K562 (cell line): ENCODE data around the gene ARHGAP22. TPM values are rescaled to one million over a fixed set of nuclear protein-coding genes. Genes with fewer than 3 reads are reported as not detected.
A peak's percentile ranks its signal among the peaks of the same experiment; 100 is the strongest.

Source experiments
- ATF1 ChIP-seq, 2 experiments: fragments of 450-650 bp in 1 of 2; IDR thresholded peaks; 2 replicates each; pipeline ENCODE4 v1.6.1; 2016; ENCODE audit warnings: missing compliant biosample characterization in 1 of 2, missing genetic modification characterization in 1 of 2
- CBFB ChIP-seq: sonication (generic); formaldehyde crosslinking; IDR thresholded peaks from 2 replicates; pipeline ENCODE4 v1.4.0; 2020; ENCODE audit warnings: mild to moderate bottlenecking, missing genetic modification reagents
- CREBBP ChIP-seq: IDR thresholded peaks from one replicate; pipeline ENCODE4 v1.6.1; 2012; ENCODE audit warnings: low read depth, mild to moderate bottlenecking, control low read depth, inconsistent platforms, low read length
- DEAF1 ChIP-seq: fragments of 450-650 bp; formaldehyde crosslinking; IDR thresholded peaks from 2 replicates; pipeline ENCODE4 v1.4.0; 2020; ENCODE audit warnings: mild to moderate bottlenecking, moderate library complexity
- FIP1L1 ChIP-seq: fragments of 200-400 bp; formaldehyde crosslinking; IDR thresholded peaks from 2 replicates; pipeline ENCODE4 v1.6.1; 2018; ENCODE audit warnings: mild to moderate bottlenecking, low read depth, low read length; ENCODE audit not compliant: poor library complexity, severe bottlenecking
- HDAC2 ChIP-seq: fragments of 450-650 bp; IDR thresholded peaks from 2 replicates; pipeline ENCODE4 v1.6.1; 2016; ENCODE audit warnings: mild to moderate bottlenecking
- ILK ChIP-seq: fragments of 450-650 bp; IDR thresholded peaks from 2 replicates; pipeline ENCODE4 v1.6.1; 2016; ENCODE audit warnings: missing genetic modification characterization, low read depth, mild to moderate bottlenecking, missing compliant biosample characterization, moderate library complexity, borderline replicate concordance
- KDM2B ChIP-seq: fragments of 250-450 bp; sonication (Bioruptor Pico); IDR thresholded peaks from 2 replicates; pipeline ENCODE4 v1.8.0; 2021; ENCODE audit warnings: mild to moderate bottlenecking, moderate library complexity
- KHSRP ChIP-seq: fragments of 450-650 bp; IDR thresholded peaks from 2 replicates; pipeline ENCODE4 v1.6.1; 2017
- LEF1 ChIP-seq: fragments of 450-650 bp; IDR thresholded peaks from 2 replicates; pipeline ENCODE4 v1.6.1; 2016; ENCODE audit warnings: mild to moderate bottlenecking
- MAFG ChIP-seq: fragments of 450-650 bp; conservative IDR thresholded peaks from 2 replicates; pipeline ENCODE4 v1.6.1; 2016; ENCODE audit warnings: missing genetic modification characterization, missing compliant biosample characterization
- MECOM ChIP-seq: fragments of 250-450 bp; sonication (Bioruptor Pico); IDR thresholded peaks from 2 replicates; pipeline ENCODE4 v1.8.0; 2022; ENCODE audit warnings: inconsistent platforms
- PCBP2 ChIP-seq: fragments of 200-400 bp; formaldehyde crosslinking; IDR thresholded peaks from 2 replicates; pipeline ENCODE4 v1.6.1; 2018; ENCODE audit warnings: low read length, low read depth, mild to moderate bottlenecking, moderate library complexity; ENCODE audit not compliant: poor library complexity, severe bottlenecking
- PHB2 ChIP-seq: fragments of 450-650 bp; IDR thresholded peaks from 2 replicates; pipeline ENCODE4 v1.6.1; 2017; ENCODE audit warnings: low read depth
- PKNOX1 ChIP-seq: fragments of 450-650 bp; IDR thresholded peaks from 2 replicates; pipeline ENCODE4 v1.6.1; 2016
- RBFOX2 ChIP-seq: fragments of 200-400 bp; formaldehyde crosslinking; IDR thresholded peaks from 2 replicates; pipeline ENCODE4 v1.6.1; 2017; ENCODE audit warnings: low read depth, mild to moderate bottlenecking, low read length, moderate library complexity
- RBM17 ChIP-seq: fragments of 200-400 bp; formaldehyde crosslinking; IDR thresholded peaks from 2 replicates; pipeline ENCODE4 v1.6.1; 2017; ENCODE audit warnings: low read depth, mild to moderate bottlenecking, low read length, borderline replicate concordance
- SNAPC5 ChIP-seq: fragments of 250-450 bp; sonication (Bioruptor Pico); IDR thresholded peaks from 2 replicates; pipeline ENCODE4 v1.8.0; 2021; ENCODE audit warnings: moderate library complexity, mild to moderate bottlenecking, inconsistent platforms
- SP1 ChIP-seq: sonication (generic); formaldehyde crosslinking; IDR thresholded peaks from 2 replicates; pipeline ENCODE4 v1.8.1; 2022; ENCODE audit warnings: mild to moderate bottlenecking, missing genetic modification reagents
- TSC22D4 ChIP-seq: fragments of 450-650 bp; IDR thresholded peaks from 2 replicates; pipeline ENCODE4 v1.6.1; 2016; ENCODE audit warnings: missing genetic modification characterization, missing biosample characterization, control low read depth
- ZNF124 ChIP-seq: sonication (generic); formaldehyde crosslinking; IDR thresholded peaks from 2 replicates; pipeline ENCODE4 v1.8.1; 2022; ENCODE audit warnings: missing genetic modification reagents
- ZNF217 ChIP-seq: sonication (generic); formaldehyde crosslinking; IDR thresholded peaks from 2 replicates; pipeline ENCODE4 v1.8.0; 2022; ENCODE audit warnings: mild to moderate bottlenecking, missing genetic modification reagents
- ZNF3 ChIP-seq: fragments of 250-450 bp; sonication (Bioruptor Pico); IDR thresholded peaks from 2 replicates; pipeline ENCODE4 v1.5.0; 2021; ENCODE audit warnings: mild to moderate bottlenecking, moderate library complexity
- ZNF445 ChIP-seq: fragments of 250-450 bp; sonication (Bioruptor Pico); IDR thresholded peaks from 2 replicates; pipeline ENCODE4 v1.4.0; 2020; ENCODE audit warnings: low read depth, mild to moderate bottlenecking, moderate library complexity
- ZNF551 ChIP-seq: fragments of 250-450 bp; sonication (Bioruptor Pico); IDR thresholded peaks from 2 replicates; pipeline ENCODE4 v1.5.0; 2021; ENCODE audit warnings: mild to moderate bottlenecking, moderate library complexity
- ZNF57 ChIP-seq: fragments of 450-650 bp; formaldehyde crosslinking; IDR thresholded peaks from 2 replicates; pipeline ENCODE4 v1.4.0; 2020; ENCODE audit warnings: mild to moderate bottlenecking, moderate library complexity
- polyA plus RNA-seq, 8 experiments: library from polyadenylated mRNA; depleted of rRNA in 4 of 8; stranded (reverse) in 5 of 8; unstranded in 3 of 8; fragments of >200 nt; fragmentation: Nextera tagmentation in 2 of 8; fragmentation: Illumina TruSeq in 1 of 8; extraction: Ambion mirVana in 2 of 8; extraction: Trizol in 1 of 8; gene quantifications; 2 replicates each; pipeline versions ENCODE4 v1.2.1 to v1.2.3, GENCODE V29; 2011 to 2014; ENCODE audit warnings: inconsistent platforms in 1 of 8, missing spikeins in 1 of 8
- total RNA-seq, 7 experiments: library from RNA; depleted of rRNA in 6 of 7; stranded (reverse); fragments of >200 nt in 6 of 7; fragmentation: Illumina TruSeq in 2 of 7; extraction: Trizol in 2 of 7; gene quantifications; 2 replicates each; pipeline versions ENCODE4 v1.2.1 to v1.2.3, GENCODE V29; 2011 to 2021; ENCODE audit warnings: low replicate concordance in 1 of 7
- TF ChIP-seq, protein P1 (sequence below): fragments of 250-450 bp; sonication (Bioruptor Pico); IDR thresholded peaks from 2 replicates; pipeline ENCODE4 v1.9.0; 2021; ENCODE audit warnings: mild to moderate bottlenecking
- TF ChIP-seq, protein P2 (sequence below), 2 experiments: fragments of 450-650 bp in 1 of 2; sonication (generic) in 1 of 2; formaldehyde crosslinking; conservative IDR thresholded peaks; 2 replicates each; pipeline versions ENCODE4 v1.4.0 to v1.8.1; 2020 to 2022; ENCODE audit warnings: mild to moderate bottlenecking in 1 of 2, missing genetic modification reagents in 1 of 2

The ARHGAP22 gene
- total and polyA plus RNA-seq, 9 of the 15 experiments (the other 6 are each of a cell fraction or from before 2014, with no cell fraction given): 1.3 to 28.1 (median 12.7) TPM

- TF ChIP-seq DEAF1 (CRISPR knock-in tag): no peak
- TF ChIP-seq TSC22D4 (tag): no peak
- TF ChIP-seq ZNF124 (CRISPR knock-in tag): no peak
- TF ChIP-seq ZNF217: no peak
- no peak for TF ChIP-seq SNAPC5
- no peak for TF ChIP-seq ZNF57 (CRISPR knock-in tag)
- TF ChIP-seq FIP1L1: no peak
- no peak for TF ChIP-seq KHSRP
- peak; percentile 32; the same call in 1 of the 2 replicates for TF ChIP-seq PHB2
- TF ChIP-seq HDAC2: peak; percentile 88
- TF ChIP-seq RBM17: no peak
- TF ChIP-seq ZNF551 (CRISPR knock-in tag): no peak
- TF ChIP-seq, protein P1, sequence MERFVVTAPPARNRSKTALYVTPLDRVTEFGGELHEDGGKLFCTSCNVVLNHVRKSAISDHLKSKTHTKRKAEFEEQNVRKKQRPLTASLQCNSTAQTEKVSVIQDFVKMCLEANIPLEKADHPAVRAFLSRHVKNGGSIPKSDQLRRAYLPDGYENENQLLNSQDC (CRISPR knock-in tag): no peak
- TF ChIP-seq KDM2B (CRISPR knock-in tag): no peak
- peak; percentile 53; the same call in 1 of the 2 replicates for TF ChIP-seq MECOM (CRISPR knock-in tag)
- no peak for TF ChIP-seq CBFB (CRISPR knock-in tag)
- TF ChIP-seq PKNOX1: no peak
- peak; percentile 82 for TF ChIP-seq LEF1
- no peak for TF ChIP-seq PCBP2
- TF ChIP-seq RBFOX2: no peak
- no peak for TF ChIP-seq ATF1 (CRISPR knock-in tag; IDR thresholded peaks at IDR 0.05)
- TF ChIP-seq ATF1 (tag; IDR thresholded peaks at IDR 0.05): no peak
- no peak for TF ChIP-seq MAFG (tag)
- TF ChIP-seq ZNF3: no peak
- TF ChIP-seq SP1 (CRISPR knock-in tag): no peak
- 0 out of 2 replicates have a peak, but pooled peaks have one; percentile 19 for TF ChIP-seq ILK (tag)
- no peak for TF ChIP-seq CREBBP
- TF ChIP-seq ZNF445 (CRISPR knock-in tag): no peak
- TF ChIP-seq, protein P2, sequence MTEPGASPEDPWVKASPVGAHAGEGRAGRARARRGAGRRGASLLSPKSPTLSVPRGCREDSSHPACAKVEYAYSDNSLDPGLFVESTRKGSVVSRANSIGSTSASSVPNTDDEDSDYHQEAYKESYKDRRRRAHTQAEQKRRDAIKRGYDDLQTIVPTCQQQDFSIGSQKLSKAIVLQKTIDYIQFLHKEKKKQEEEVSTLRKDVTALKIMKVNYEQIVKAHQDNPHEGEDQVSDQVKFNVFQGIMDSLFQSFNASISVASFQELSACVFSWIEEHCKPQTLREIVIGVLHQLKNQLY (CRISPR knock-in tag; conservative IDR thresholded peaks at IDR 0.05): no peak
These were observed 136.6 kb downstream of the ARHGAP22 start (continued) for GRCh38 chr10:48468130-48468790.
